HG02943 (cell line): Measurements from ENCODE around the gene TMEM59L.

ENCODE experiments used
- ATAC-seq: cut with Tn5 transposase; IDR thresholded peaks from one replicate; pipeline ENCODE4 v1.9.1; 2021; ENCODE audit warnings: mild to moderate bottlenecking, low read depth, moderate library complexity; ENCODE audit not compliant: unreplicated experiment

The TMEM59L gene

GRCh38 chr19:18655173-18655844 lies 42.6 kb downstream of the TMEM59L start:
- no peak for ATAC-seq

GRCh38 chr19:18656337-18657086 lies 43.8 kb downstream of the TMEM59L start:
- no peak for ATAC-seq

DNA sequence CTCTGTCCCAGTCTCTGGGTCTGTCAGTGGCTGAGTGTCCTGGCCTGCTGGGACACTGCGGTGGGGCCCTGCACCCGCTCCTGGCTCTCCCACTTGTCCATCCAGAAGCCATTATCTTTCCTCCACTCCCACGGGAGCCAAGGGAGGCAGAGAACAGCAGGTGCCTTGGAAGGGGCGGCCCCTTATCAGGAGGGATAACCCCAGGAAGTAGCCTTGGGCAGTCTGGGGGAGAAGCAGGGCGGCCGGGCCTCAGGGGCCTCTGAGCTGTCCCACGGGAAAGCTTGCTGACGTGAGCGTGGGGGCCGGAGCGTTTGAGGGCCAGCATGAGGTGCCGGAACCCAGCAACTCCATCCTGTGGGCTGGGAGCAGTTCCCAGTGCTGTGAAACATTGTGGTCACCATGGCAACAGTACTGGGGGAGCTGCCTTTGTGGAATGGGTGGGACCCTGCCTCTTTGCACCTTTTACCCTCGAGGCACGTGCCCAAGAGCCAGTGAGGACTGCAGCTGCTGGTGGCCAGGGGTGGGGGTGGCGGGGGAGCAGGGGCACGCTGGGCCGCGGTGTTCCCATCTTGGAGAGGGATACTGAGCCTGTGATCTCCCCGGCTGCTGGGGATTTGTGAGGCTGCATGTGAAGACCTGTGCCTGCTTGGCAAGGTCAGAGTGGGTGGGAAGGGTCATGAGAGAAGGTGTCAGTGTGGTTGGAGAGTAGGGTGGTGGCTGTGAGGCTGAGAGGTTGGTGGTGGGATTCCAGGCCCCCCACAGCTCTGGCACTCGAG lies 45.1 kb downstream of the TMEM59L start:
- ATAC-seq: no peak

DNA sequence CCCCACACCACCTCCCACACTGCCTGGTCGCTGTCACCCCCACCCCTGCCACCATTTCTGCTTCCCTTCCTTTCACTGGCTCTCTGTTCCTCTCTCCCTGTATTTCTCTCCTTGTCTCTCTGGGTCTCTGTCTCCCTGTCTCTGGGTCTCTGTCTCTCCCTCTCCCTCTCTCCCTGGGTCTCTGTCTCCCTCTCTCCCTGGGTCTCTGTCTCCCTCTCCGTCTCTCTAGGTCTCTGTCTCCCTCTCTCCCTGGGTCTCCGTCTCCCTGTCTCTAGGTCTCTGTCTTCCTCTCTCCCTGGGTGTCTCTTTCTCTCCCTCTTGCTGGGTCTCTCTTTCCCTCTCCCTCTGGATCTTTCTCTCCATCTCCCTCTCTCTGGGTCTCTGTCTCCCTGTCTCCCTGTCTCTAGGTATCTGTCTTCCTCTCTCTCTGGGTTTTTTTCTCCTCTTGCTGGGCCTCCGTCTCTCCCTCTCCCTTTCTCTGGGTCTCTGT lies 45.7 kb downstream of the TMEM59L start:
- ATAC-seq: no peak

DNA sequence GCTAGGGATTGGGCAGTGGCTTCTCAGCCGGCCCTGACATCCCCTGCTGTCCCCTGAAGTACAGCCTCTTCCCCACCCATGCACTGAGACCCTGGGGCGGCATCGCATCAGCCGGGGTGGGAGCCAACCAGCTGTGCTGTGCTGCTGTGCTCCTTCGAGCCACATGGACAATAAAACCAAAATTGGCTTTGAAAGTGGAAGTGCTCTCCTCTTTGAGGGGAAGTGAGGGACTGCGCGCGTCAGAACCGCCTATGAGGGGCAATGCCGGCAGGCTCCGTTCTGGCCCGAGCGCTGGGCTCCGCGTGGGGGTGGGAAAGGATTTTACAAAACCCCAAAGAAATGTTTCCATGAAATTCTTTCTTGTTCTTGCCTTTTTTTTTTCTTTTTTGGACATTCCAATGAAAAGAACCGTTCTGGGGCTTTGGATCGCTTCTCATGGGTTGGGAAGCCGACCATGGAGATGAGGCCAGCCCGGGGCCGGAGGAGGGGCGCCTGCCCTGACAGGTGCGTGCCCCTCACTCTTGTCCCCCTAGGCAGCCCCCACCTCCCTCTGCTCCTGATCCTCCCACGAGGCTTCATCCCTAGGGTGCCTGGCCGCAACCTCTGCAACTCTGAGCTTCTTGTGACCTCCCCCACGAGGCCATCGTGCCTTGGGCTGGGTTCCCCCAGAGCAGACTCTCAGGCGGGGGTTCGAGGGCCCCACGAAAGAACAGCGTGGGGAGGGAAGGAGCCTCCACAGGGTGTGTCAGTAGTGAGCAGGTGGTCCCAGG lies 46.8 kb downstream of the TMEM59L start:
- ATAC-seq: no peak

- no peak for ATAC-seq
Observed at GRCh38 chr19:18660051-18660910, 47.6 kb downstream of the TMEM59L start.

DNA sequence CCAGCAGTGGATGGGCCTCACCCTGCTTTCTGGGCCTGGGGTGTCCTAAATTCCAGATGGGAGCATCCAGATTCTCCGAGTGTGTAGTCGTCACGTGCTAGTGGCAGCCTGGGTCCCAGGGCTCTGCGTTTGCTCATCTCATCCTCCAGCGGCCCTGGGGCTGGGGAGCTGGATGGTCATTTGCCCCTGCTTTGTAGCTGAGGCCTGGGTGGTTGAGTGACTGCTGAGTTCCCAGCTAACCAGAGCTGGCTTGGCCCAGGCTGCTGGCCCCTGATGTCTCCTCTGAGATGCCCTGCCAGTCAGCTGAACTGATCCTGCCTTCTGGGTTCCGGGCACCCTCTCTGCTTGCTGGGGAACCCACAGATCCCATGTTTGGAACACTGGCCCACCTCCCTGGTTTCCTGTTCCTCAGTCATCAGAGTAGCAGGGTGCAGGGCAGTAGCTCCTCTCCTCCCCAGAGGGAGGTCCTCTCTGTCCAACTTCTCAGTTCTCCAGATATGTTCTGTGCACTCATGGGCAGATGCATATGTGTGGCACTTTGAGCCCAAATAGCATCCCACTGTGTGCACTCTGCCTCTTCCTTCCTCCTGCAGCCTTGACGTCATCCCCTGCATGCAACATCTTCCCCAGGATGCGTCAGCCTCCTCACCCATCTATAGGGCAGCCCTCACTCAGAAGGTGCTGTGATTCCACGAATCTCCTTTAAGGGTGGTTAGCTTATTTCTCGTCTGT lies 48.4 kb downstream of the TMEM59L start:
- ATAC-seq: no peak

- ATAC-seq: no peak
Observed at GRCh38 chr19:18662972-18663732, 50.5 kb downstream of the TMEM59L start.

DNA sequence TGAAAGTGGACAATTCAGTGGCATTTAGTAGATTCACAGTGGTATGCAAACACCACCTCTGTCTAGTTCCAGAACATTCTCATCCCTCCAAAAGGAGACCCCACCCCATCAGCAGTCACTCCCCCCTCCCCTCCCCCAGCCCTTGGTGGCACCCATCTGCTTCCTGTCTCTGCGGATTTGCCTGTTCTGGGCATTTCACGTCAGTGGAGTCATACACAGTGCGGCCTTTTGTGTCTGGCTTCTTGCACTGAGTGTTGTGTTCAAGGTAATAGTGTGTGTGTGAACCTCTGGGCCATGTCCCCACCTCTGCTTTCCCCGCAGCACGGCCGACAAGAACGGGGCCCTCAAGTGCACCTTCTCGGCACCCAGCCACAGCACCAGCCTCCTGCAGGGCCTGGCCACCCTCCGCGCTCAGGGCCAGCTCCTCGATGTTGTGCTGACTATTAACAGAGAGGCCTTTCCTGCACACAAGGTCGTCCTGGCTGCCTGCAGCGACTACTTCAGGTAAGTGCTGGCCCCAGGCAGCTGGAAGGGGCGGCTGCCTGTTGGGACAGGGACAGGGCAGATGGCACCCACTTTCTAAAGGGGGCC lies 51.4 kb downstream of the TMEM59L start:
- no peak for ATAC-seq

GRCh38 chr19:18665771-18666202 lies 53.1 kb downstream of the TMEM59L start:
- ATAC-seq: no peak

DNA sequence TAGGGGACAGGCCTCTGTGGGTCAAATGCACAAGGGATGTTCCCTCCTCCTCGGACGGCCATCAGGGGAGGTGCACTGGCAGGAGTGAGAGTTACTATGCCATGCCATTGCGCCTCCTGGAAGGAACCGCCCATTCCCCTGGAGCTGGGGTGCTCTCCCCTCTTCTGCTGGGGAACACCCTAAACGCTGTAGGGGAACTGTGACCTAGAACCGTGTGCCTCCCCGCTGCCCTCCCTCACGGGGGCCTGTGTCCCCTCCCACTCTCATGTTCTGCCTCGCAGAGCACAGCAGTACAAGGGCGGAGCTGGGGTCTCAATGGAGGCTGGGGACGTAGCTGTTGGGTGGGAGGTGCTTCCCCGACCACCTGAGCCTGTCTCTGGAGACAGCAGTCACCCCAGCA lies 53.6 kb downstream of the TMEM59L start:
- ATAC-seq: no peak

DNA sequence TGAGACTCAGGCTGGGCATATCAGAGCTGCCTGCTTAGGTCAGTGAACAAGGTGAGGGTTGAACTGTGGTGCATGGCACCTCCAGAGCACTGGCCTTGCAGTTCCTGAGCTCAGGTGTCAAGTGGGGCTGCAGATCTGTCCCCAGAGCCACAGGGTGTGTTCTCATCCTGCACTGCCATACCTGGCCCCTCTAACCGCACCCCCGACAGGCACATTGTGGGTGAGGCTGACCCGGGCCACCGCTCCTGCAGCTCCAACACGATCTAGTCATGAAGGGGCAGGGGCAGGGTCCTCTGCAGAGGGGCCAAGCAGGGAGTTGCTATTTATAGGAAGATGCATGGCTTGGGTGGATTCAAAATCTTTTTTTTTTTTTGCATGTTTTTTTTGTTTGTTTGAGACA lies 54.1 kb downstream of the TMEM59L start:
- no peak for ATAC-seq

DNA sequence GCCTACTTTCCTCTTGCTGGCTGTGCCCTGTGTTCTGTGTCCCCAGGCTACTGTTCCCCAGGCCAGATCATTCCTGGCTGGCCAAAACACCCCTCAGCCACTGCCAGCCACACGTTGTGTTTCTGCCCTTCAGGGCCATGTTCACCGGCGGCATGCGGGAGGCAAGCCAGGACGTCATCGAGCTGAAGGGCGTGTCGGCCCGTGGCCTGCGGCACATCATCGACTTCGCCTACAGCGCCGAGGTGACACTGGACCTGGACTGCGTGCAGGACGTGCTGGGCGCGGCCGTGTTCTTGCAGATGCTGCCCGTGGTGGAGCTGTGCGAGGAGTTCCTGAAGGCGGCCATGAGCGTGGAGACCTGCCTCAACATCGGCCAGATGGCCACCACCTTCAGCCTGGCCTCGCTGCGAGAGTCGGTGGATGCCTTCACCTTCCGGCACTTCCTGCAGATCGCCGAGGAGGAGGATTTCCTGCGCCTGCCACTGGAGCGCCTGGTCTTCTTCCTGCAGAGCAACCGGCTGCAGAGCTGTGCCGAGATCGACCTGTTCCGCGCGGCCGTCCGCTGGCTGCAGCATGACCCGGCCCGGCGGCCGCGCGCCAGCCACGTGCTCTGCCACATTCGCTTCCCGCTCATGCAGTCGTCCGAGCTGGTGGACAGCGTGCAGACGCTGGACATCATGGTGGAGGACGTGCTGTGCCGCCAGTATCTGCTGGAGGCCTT lies 55.0 kb downstream of the TMEM59L start:
- no peak for ATAC-seq

GRCh38 chr19:18668252-18668631 lies 55.6 kb downstream of the TMEM59L start:
- no peak for ATAC-seq

GRCh38 chr19:18668744-18669523 lies 56.3 kb downstream of the TMEM59L start:
- ATAC-seq: no peak

DNA sequence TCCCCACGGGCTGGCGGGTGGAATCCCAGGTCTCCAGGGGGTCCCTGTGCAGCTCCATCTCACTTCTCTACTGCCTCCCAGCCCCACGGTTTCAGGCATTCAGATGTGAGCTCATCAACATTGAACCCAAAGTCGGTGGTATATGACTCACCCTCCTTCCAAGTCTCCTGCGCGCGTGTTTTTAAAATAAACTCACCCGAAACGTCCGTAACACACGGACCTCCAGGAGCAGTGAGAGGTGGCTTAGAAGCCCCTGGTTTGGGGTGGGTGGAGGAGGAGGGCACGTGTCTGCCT lies 56.8 kb downstream of the TMEM59L start:
- no peak for ATAC-seq

DNA sequence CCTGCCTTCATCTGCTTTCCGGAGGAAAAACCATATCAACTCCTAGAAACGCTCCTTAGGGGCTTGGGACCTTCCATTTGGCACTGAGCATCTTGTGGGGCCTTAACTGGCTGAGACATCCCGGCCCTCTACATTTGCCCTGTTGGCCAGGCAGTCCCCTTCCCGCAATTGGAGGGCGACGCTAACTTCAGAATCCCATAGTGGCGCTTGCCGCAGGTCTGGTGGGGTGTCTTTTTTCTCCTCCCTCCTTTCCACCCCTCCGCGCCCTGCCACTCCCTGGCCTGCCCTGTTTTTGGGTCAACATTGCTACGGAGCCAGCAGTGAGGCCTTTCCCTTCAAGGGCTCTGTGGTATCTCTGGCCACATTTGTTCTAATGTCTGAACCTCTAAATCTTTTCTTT lies 57.2 kb downstream of the TMEM59L start:
- ATAC-seq: no peak
